Cardiac muscle cell (in vitro differentiated cells and primary cell): Measurements from ENCODE around the gene TMEM52B. TPM values are rescaled to one million over a fixed set of nuclear protein-coding genes. Genes with fewer than 3 reads are reported as not detected.

ENCODE experiments used
- DNase-seq, 2 donors: peaks; one replicate each; pipeline versions ENCODE4 v3.0.0 to v3.0.0-alpha.2; 2010 to 2017; ENCODE audit warnings: low read depth in 1 of 2, low spot score in 1 of 2
- H3K27ac ChIP-seq: fragments of 200-600 bp; sonication (generic); 2 replicates; pipeline ENCODE4 v1.5.1; 2016
- H3K27me3 ChIP-seq: fragments of 200-600 bp; sonication (generic); 2 replicates; pipeline ENCODE4 v1.6.0; 2016; ENCODE audit warnings: control low read depth
- H3K36me3 ChIP-seq: fragments of 200-600 bp; sonication (generic); 2 replicates; pipeline ENCODE4 v1.5.1; 2016; ENCODE audit warnings: control low read depth
- H3K4me1 ChIP-seq: fragments of 200-600 bp; sonication (generic); 2 replicates; pipeline ENCODE4 v1.8.1; 2017; ENCODE audit warnings: low read depth, mild to moderate bottlenecking, mixed run types
- H3K4me3 ChIP-seq: fragments of 200-600 bp; sonication (generic); 2 replicates; pipeline ENCODE4 v1.5.1; 2016; ENCODE audit warnings: mild to moderate bottlenecking
- H3K9me3 ChIP-seq: fragments of 200-600 bp; sonication (generic); 2 replicates; pipeline ENCODE4 v1.5.1; 2017; ENCODE audit warnings: low read depth, mild to moderate bottlenecking, control low read depth
- polyA plus RNA-seq: library from polyadenylated mRNA; unstranded; fragments of >200 nt; fragmentation: Nextera tagmentation; extraction: Ambion mirVana; gene quantifications from 2 replicates; pipeline ENCODE4 v1.2.1, GENCODE V29; 2016
- total RNA-seq: library from RNA; depleted of rRNA; stranded (reverse); fragments of >200 nt; gene quantifications from 2 replicates; pipeline ENCODE4 v1.2.3, GENCODE V29; 2016
- TF ChIP-seq, protein P1 (sequence below): IDR thresholded peaks from 2 replicates; pipeline ENCODE4 v1.5.1; 2012; ENCODE audit warnings: low read depth, mild to moderate bottlenecking, low read length

TMEM52B gene
- total and polyA plus RNA-seq, 2 experiments from 2014 or later, result not detected

DNA sequence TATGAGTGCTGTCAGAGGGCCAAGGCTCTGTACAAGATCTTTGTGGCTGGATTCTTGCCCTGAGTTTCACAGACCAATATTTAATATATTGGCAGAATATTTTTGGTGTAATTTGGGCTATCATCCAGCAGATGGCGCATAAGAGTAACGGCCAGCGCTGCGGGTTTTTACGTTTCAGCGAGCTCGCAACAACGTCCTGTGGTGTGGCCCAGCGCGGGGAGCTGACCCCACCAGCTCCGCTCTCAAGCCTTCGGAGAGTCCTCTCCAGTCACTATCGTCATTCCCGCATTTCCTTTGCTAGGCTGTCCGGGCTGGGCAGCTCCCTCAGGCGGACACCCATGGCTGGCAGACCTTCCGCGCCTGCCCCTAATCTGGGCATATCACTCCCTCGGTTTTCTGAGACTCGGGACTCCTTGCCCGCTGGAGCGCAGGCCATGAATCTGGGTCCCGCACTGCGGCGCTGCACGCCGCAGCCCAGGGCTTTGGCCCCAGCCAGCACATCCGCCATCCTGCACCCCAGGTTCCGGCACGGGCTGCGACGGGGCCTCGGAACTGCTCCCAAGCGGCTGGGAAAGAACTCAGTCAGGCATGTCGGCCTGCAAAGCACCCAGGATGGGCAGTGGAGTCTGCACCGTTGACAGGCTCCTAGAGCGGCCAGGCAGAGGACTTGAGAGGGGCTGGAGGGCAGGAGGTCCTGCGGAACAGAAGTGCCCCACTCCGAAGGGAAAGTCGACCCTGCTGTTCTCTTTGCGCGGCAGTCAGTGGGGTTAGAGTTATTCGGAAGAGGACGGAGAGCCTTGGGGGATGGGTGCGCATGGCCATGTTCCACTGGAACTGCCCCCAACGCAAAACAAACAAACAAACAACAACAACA is 25.3 kb upstream of the TMEM52B start:
- Histone ChIP-seq H3K27me3 (no peaks in the 10 kb centered on the region), H3K4me1 (no peaks in the 10 kb centered on the region), H3K36me3 (no peaks in the 10 kb centered on the region), H3K27ac (no peak overlapping the region), H3K4me3 (peak overlapping the region; percentile 38), H3K9me3 (no peaks in the 10 kb centered on the region)
- TF ChIP-seq, protein P1, sequence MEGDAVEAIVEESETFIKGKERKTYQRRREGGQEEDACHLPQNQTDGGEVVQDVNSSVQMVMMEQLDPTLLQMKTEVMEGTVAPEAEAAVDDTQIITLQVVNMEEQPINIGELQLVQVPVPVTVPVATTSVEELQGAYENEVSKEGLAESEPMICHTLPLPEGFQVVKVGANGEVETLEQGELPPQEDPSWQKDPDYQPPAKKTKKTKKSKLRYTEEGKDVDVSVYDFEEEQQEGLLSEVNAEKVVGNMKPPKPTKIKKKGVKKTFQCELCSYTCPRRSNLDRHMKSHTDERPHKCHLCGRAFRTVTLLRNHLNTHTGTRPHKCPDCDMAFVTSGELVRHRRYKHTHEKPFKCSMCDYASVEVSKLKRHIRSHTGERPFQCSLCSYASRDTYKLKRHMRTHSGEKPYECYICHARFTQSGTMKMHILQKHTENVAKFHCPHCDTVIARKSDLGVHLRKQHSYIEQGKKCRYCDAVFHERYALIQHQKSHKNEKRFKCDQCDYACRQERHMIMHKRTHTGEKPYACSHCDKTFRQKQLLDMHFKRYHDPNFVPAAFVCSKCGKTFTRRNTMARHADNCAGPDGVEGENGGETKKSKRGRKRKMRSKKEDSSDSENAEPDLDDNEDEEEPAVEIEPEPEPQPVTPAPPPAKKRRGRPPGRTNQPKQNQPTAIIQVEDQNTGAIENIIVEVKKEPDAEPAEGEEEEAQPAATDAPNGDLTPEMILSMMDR, result peak; percentile 72
- DNase-seq, result peak; percentile 79 to 82

DNA sequence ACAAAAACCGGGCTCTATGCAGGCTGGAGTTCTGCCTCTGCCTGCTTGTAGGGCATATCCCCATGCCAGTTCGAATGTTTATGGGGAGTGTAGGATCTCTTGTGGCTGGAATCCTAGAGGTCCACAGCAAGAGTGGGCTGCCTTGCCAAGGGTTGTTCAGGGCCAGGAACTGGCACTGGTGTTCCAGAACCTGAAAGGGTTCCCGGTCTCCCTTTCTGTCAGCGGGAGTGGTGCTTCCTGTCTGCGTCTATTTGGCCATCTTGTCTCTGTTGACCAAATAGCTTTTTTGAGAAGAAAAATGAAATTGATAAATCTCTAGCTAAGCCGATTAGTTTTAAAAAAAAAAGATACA is 24.7 kb upstream of the TMEM52B start:
- Histone ChIP-seq H3K27me3 (no peaks in the 10 kb centered on the region), H3K27ac (no peak overlapping the region)
- DNase-seq, result no peak

DNA sequence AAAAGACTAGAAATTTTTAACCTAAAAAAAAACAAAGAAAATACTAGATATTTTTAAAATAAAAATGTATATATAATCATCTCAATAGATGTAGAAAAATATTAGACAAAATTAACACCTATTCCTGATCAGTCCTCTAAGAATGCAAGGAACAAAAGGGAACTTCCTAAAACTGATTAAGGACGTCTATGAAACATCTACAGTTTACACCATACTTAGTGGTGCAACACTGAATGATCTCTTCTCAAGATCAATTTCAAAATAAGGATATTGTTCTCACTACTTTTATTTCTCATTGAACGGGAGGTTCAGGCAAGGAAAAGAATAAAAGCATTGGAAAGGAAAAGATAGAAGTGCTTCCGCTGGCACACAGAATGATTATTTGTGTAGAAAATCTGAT is 22.9 kb upstream of the TMEM52B start:
- Histone ChIP-seq H3K27me3 (no peaks in the 10 kb centered on the region), H3K27ac (no peak overlapping the region), H3K36me3 (no peaks in the 10 kb centered on the region), H3K4me3 (no peak overlapping the region), H3K9me3 (no peaks in the 10 kb centered on the region), H3K4me1 (no peaks in the 10 kb centered on the region)
- DNase-seq, result no peak
- TF ChIP-seq, protein P1, result no peak

More for the DNA sequence above, 24.7 kb upstream of the TMEM52B start:
- no peaks in the 10 kb centered on the region for H3K36me3 ChIP-seq
- TF ChIP-seq, protein P1, result no peak
- no peak overlapping the region for H3K4me3 ChIP-seq
- no peaks in the 10 kb centered on the region for H3K9me3 ChIP-seq
- H3K4me1 ChIP-seq, result no peaks in the 10 kb centered on the region

DNA sequence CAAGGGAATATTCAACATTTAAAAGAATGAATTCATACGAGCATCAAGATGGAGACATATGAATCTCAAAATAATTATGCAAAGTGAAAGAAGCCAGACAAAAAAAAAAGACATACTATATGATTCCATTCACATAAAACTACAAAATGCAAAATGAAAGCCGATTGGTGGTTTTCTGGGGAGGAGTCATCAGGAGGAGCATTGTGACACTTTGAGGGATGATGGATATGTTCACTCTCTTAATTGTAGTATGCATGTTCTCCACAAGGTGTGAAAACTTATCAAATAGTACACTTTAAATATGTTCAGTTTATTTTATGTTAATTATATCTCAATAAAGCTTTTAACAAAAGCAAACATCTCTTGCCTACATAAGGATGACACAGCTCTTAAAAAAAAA is 20.4 kb upstream of the TMEM52B start:
- Histone ChIP-seq H3K4me1 (no peaks in the 10 kb centered on the region), H3K27ac (no peak overlapping the region), H3K36me3 (no peaks in the 10 kb centered on the region), H3K4me3 (no peak overlapping the region), H3K27me3 (no peaks in the 10 kb centered on the region), H3K9me3 (no peaks in the 10 kb centered on the region)
- DNase-seq, result no peak
- TF ChIP-seq, protein P1, result no peak

DNA sequence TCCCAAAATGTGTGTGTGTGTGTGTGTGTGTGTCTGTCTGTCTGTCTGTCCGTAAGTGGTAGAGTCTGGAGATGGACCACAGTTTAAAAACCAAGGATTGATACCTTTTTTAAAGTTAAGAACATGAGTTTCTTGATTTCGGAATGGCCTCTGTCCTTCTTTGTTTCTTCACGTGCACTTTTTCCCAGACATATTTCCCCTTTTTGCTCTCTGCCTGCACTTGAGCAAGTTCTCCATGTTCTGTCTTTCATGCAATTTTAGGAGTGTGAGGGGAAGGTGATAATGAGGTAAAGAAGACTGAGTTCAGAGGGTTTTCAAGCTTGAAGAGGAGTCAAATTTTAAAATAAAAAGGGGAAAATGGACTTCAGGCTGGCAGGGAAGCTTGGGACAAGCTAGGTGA is 19.6 kb upstream of the TMEM52B start:
- TF ChIP-seq, protein P1, result no peak
- H3K4me1 ChIP-seq, result no peaks in the 10 kb centered on the region
- H3K9me3 ChIP-seq, result no peaks in the 10 kb centered on the region
- no peak overlapping the region for H3K27ac ChIP-seq
- H3K4me3 ChIP-seq, result no peak overlapping the region
- H3K27me3 ChIP-seq, result no peaks in the 10 kb centered on the region
- DNase-seq, result no peak
- no peaks in the 10 kb centered on the region for H3K36me3 ChIP-seq
